Measurements from ENCODE around the gene GCC2.
"Not testable (repeated sequence)": the region's sequence is repeated elsewhere in the genome, so short reads cannot be mapped to it uniquely, and the experiment has no call there.

GCC2 gene

DNA sequence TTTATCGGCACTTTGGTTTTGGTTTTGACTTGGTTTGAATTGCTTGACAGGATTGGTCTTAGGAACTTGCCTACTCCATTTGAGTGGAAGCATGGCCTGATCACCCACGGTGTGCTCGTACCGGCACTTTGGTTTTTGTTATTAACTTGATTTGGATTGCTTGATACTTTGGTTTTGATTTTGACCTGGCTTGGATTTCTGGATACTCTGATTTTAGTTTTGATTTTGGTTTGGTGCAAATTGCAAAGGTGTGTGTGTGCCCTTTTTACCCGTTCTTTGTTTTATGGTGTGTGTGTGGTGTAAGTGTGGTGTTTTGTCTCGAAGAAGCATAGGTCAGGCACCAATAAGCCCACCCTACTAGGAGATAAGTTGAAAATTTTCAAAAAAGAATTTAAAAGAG lies 75.7 kb downstream of the GCC2 start:
- DNase-seq (ENCODE audit: low spot score), result not testable (repeated sequence)

- not testable (repeated sequence) for DNase-seq (ENCODE audit: low spot score)
Observed at GRCh38 chr2:108525258-108525657, 76.3 kb downstream of the GCC2 start.

DNA sequence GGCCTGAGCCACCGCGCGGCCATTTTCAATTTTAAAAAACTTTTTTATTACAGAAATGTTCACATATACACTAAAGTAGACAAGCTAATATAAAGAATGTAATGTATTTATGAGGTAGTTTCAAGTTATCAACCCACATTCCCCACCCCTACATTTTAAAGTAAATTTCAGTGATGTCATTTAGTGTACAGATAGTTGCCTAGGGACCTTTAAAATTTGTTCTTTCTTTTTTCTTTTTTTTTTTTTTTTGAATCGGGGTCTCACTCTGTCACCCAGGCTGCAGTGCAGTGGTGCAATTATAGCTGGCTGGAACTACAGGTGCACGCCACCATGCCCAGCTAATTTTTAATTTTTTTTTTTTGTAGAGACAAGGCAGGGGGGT lies 82.7 kb downstream of the GCC2 start:
- no peak for DNase-seq (ENCODE audit: low spot score)

GRCh38 chr2:108533832-108534583 lies 85.0 kb downstream of the GCC2 start, which contains the start of gene LIMS1:
Gene LIMS1 (plus strand): TSS chr2:108534470. CDS start chr2:108534563, 93 bp downstream.
- peak; percentile 90 for DNase-seq (ENCODE audit: low spot score)

- DNase-seq (ENCODE audit: low spot score), result peak; percentile 19
Observed at GRCh38 chr2:108534584-108535356, 85.8 kb downstream of the GCC2 start.

DNA sequence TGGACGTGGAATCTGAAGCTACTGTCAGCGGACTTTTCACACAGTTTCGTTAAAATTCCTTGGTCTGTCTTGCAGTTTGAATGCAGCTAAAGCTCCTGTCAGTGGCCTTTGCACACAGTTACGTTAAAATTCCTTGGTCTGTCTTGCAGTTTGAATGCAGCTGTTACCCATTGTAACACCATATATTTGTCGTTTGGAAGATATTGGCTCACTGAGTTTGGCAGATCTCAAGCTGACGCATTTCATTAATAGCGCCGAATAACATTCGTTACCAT lies 86.3 kb downstream of the GCC2 start:
- DNase-seq (ENCODE audit: low spot score), result no peak

DNA sequence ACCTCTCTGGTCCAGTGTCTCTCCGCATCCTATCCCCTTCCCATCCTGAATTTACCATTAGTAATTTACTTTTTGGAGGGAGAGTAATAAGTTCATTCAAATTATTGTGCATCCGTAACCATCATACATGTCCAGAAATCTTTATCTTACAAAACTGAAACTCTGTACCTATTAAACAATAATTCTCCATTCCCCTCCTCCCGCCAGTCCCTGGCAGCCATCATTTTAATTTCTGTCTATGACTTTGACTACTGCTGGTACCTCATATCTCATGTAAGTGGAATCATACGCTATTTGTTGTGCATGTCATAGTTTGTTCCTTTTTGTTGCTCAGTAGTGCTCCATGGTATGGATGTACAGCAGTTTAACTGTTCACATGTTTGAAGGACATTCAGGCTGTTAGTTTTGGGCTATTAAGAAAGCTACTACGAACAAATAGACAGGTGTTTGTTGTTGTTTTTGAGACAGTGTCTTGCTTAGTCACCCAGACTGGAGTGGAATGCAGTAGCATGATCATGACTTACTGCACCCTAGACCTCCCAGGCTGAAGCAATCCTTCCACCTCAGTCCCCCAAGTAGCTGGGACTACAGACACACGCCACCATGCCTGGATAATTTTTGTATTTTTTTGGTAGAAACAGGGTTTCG lies 87.3 kb downstream of the GCC2 start:
- no peak for DNase-seq (ENCODE audit: low spot score)

GRCh38 chr2:108536911-108537310 lies 87.9 kb downstream of the GCC2 start:
- no peak for DNase-seq (ENCODE audit: low spot score)

DNA sequence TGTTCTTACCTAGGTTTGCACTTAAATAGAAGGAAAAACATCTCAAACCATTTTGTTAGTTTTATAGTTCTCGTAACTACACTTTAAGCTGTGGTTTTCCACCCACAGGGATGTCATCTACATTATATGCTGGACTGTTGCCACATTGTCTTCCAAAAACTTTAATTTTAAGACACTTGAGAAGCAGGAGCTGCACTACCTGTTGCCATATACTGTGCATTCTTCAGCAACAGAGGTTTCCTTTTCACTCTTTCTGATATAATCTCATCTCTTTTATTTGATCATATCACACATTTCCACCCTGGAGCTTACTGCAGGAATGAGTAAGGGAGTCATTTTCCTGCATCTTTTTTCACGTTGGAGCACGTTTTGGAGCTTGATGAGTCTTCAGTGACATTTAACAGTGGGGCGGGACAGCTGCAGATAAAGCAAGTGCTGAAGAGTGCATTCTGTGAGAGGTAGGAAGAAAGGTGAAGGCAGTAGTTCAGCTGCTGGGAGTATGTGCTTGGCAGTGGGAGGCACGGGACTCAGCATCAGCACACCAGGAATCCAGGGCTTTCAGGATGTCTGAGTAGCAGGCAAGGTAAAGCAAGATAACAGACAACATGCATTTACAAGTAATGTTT lies 89.1 kb downstream of the GCC2 start:
- DNase-seq (ENCODE audit: low spot score), result no peak

GRCh38 chr2:108541451-108541850 lies 92.4 kb downstream of the GCC2 start:
- no peak for DNase-seq (ENCODE audit: low spot score)

DNA sequence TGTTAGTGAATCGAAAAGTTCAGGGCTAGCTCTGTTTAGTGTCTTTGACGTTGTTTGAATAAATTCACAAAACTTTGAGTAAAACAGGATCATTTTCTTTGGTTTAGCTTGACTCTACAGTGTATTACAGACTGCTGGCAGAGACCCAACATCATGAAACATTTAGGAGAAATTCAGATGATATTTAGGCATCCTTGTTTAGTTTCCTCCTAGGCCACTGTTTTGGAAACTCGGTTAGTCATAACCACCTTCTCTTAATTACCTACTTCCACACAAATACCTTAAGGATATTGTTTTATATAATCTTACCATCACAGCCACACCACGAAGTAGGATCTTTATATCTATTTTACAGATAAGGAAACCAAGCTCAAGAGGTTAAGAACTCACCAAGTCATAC lies 93.1 kb downstream of the GCC2 start:
- no peak for DNase-seq (ENCODE audit: low spot score)

DNA sequence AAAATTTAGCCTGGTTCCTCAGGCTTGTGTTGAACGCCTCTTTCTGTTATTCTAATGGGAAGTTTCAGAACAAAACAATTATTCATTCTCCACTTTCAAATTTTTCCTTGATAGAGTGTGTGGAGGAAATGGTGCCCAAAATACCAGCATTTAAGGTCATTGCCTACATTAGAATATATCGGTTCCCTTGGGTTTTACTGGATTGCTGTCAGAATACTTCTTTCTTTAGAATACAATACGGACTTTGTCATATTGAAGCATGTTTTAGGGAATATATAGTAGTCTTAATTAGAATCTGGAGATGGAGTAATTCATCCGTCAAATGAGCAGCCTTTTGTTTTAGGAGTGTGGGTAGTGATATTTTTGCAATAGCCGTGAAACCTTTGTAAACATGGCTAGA lies 98.6 kb downstream of the GCC2 start:
- no peak for DNase-seq (ENCODE audit: low spot score)

- DNase-seq (ENCODE audit: low spot score), result no peak
Observed at GRCh38 chr2:108548208-108549003, 99.4 kb downstream of the GCC2 start.

DNA sequence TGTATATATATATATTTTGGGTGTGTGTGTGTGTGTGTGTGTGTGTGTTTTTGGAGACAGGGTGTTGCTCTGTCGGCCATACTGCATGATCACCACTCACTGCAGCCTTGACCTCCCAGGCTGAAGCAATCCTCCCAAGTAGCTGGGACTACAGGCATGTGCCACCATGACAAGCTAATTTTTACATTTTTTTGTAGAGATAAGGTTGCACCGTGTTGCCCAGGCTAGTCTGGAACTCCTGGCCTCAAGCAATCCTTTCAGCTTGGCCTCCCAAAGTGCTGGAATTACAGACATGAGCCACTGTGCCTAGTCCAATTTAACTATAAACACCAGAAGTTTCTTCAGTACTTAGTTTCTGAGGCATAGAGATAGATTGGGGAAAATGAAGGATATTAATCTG lies 103.6 kb downstream of the GCC2 start:
- DNase-seq (ENCODE audit: low spot score), result no peak

DNA sequence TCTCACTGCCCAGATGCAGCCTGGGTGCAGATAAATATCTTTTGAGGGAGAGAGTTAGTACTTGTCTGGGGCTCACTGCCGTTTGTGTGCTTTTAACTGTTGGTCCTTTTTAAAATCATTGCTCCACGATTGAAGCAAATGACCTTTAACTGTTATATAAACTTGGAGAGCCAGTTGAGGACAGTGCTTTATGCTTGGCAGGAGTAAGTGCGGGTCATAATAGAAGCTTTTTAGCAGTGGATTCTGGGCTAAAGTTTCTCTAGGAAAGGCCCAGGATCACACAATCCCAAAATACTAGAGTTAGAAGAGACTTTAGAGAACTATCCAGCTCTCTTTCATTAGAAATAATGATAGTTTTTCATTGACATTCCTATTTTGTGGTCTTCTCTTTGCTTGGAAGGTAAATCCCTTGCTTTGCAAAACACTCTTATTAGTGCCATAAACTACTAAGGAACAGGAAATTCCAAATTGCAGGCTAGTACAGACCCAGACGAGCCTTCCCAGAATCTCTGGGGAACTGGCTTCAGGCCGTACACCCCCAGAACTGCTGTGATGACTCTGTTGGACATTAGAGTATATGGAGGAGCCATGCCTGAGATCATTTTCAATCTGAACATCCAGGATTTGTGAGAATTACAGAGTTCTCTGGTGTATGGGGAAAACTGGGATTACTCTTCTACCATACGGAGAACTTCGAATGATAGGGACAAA lies 104.4 kb downstream of the GCC2 start:
- DNase-seq (ENCODE audit: low spot score), result no peak

- no peak for DNase-seq (ENCODE audit: low spot score)
Observed at GRCh38 chr2:108554528-108554927, 105.5 kb downstream of the GCC2 start.

GRCh38 chr2:108555572-108555971 lies 106.6 kb downstream of the GCC2 start:
- DNase-seq (ENCODE audit: low spot score), result no peak

GRCh38 chr2:108556581-108556980 lies 107.6 kb downstream of the GCC2 start:
- not testable (repeated sequence) for DNase-seq (ENCODE audit: low spot score)

All from CD4-positive, alpha-beta T cell treated with Interleukin-6 at 100 ng/mL for 8 hours (primary cell).